Neuronal stem cell (in vitro differentiated cells): Measurements from ENCODE around the gene FAM234B.

ENCODE experiments used
- DNase-seq: peaks from one replicate; pipeline ENCODE4 v3.0.0-alpha.2; 2013; ENCODE audit warnings: low spot score
- H2AFZ ChIP-seq: one replicate; pipeline ENCODE4 v1.6.1; 2013; ENCODE audit warnings: mild to moderate bottlenecking, low read length, inconsistent platforms
- H2AK5ac ChIP-seq: 2 replicates; pipeline ENCODE4 v1.6.1; 2013; ENCODE audit warnings: low read depth, mild to moderate bottlenecking, inconsistent platforms, low read length, moderate library complexity, mixed read lengths
- H2BK120ac ChIP-seq: 2 replicates; pipeline ENCODE4 v1.6.1; 2013; ENCODE audit warnings: low read depth, mild to moderate bottlenecking, inconsistent platforms, low read length, moderate library complexity, mixed read lengths
- H2BK12ac ChIP-seq: one replicate; pipeline ENCODE4 v1.6.1; 2013; ENCODE audit warnings: low read length, inconsistent platforms
- H2BK15ac ChIP-seq: 2 replicates; pipeline ENCODE4 v1.6.1; 2013; ENCODE audit warnings: mild to moderate bottlenecking, low read length, inconsistent platforms, mixed read lengths
- H2BK5ac ChIP-seq: one replicate; pipeline ENCODE4 v1.6.1; 2013; ENCODE audit warnings: inconsistent platforms, mild to moderate bottlenecking, low read length, moderate library complexity
- H3K14ac ChIP-seq: one replicate; pipeline ENCODE4 v1.6.1; 2013; ENCODE audit warnings: low read length, inconsistent platforms
- H3K18ac ChIP-seq: 2 replicates; pipeline ENCODE4 v1.6.1; 2013; ENCODE audit warnings: low read length, inconsistent platforms
- H3K23ac ChIP-seq: 2 replicates; pipeline ENCODE4 v1.6.1; 2013; ENCODE audit warnings: low read depth, mild to moderate bottlenecking, mixed read lengths, low read length, inconsistent platforms; ENCODE audit not compliant: poor library complexity
- H3K27ac ChIP-seq: replicated peaks from 3 replicates; pipeline ENCODE4 v1.5.1; 2013; ENCODE audit warnings: low read length, inconsistent platforms
- H3K27me3 ChIP-seq, 3 experiments: 2 replicates each; pipeline ENCODE4 v1.6.1; 2013; ENCODE audit warnings: low read length in 3 of 3, mild to moderate bottlenecking in 2 of 3, inconsistent platforms in 1 of 3, low read depth in 1 of 3, mixed read lengths in 1 of 3, moderate library complexity in 1 of 3; ENCODE audit not compliant: control insufficient read depth in 3 of 3, insufficient read depth in 3 of 3
- H3K36me3 ChIP-seq, 2 donors: replicated peaks in 1 of 2; 2 replicates each; pipeline ENCODE4 v1.6.1; 2013; ENCODE audit warnings: low read length in 2 of 2; ENCODE audit not compliant: control insufficient read depth in 2 of 2, insufficient read depth in 2 of 2
- H3K4ac ChIP-seq: 2 replicates; pipeline ENCODE4 v1.6.1; 2013; ENCODE audit warnings: inconsistent platforms, mild to moderate bottlenecking, low read length, moderate library complexity
- H3K4me1 ChIP-seq, 2 donors: 1 replicate in 1 of 2; 2 replicates in 1 of 2; pipeline ENCODE4 v1.6.1; 2013; ENCODE audit warnings: low read length in 2 of 2, low read depth in 1 of 2; ENCODE audit not compliant: control insufficient read depth in 2 of 2, insufficient read depth in 1 of 2
- H3K4me2 ChIP-seq: one replicate; pipeline ENCODE4 v1.6.1; 2013; ENCODE audit warnings: mild to moderate bottlenecking, low read length, inconsistent platforms; ENCODE audit not compliant: insufficient read depth, poor library complexity, severe bottlenecking
- H3K4me3 ChIP-seq, 2 donors: 2 replicates each; pipeline ENCODE4 v1.5.1; 2013; ENCODE audit warnings: low read length in 2 of 2, mild to moderate bottlenecking in 2 of 2, inconsistent platforms in 1 of 2, moderate library complexity in 1 of 2
- H3K79me1 ChIP-seq: one replicate; pipeline ENCODE4 v1.6.1; 2013; ENCODE audit warnings: low read depth, mild to moderate bottlenecking, inconsistent platforms, low read length, moderate library complexity
- H3K9ac ChIP-seq: one replicate; pipeline ENCODE4 v1.6.1; 2013; ENCODE audit warnings: mild to moderate bottlenecking, low read depth, low read length, inconsistent platforms; ENCODE audit not compliant: poor library complexity
- H3K9me3 ChIP-seq, 2 donors: replicated peaks in 1 of 2; 2 replicates each; pipeline versions ENCODE3 to v1.6.1; 2013; ENCODE audit warnings: low read length in 2 of 2, mild to moderate bottlenecking in 2 of 2, inconsistent platforms in 1 of 2, low read depth in 1 of 2, mixed read lengths in 1 of 2, moderate library complexity in 1 of 2; ENCODE audit not compliant: control insufficient read depth in 2 of 2, insufficient read depth in 1 of 2
- H4K8ac ChIP-seq: one replicate; pipeline ENCODE4 v1.6.1; 2013; ENCODE audit warnings: low read depth, mild to moderate bottlenecking, inconsistent platforms, low read length, moderate library complexity
- H4K91ac ChIP-seq: one replicate; pipeline ENCODE4 v1.6.1; 2013; ENCODE audit warnings: low read length, low read depth, mild to moderate bottlenecking, inconsistent platforms; ENCODE audit not compliant: poor library complexity
- WGBS, 2 donors: extraction: QIAGEN DNeasy Blood & Tissue Kit; methylation state at CpG; one replicate each; pipeline ENCODE4 v1.1.7; 2013; ENCODE audit warnings: missing lambda C conversion rate in 2 of 2, mixed read lengths in 1 of 2; ENCODE audit not compliant: insufficient read length in 2 of 2, insufficient replicate concordance in 1 of 2; ENCODE audit errors: extremely low coverage in 2 of 2; 5-methylcytosine and 5-hydroxymethylcytosine counted together

The FAM234B gene

GRCh38 chr12:13008741-13009380 lies 35.3 kb upstream of the FAM234B start:
- Histone ChIP-seq H4K8ac (no peak overlapping the region), H2AK5ac (no peak overlapping the region), H2BK12ac (no peak overlapping the region), H4K91ac (no peak overlapping the region), H3K4ac (no peak overlapping the region), H3K9ac (no peak overlapping the region), H3K79me1 (no peaks in the 10 kb centered on the region), H3K4me3 (no peak overlapping the region), H3K36me3 (no peaks in the 10 kb centered on the region), H3K4me1 (peaks cover 0 to 4% of the 10 kb centered on the region in 2 donors), H3K23ac (no peak overlapping the region), H3K9me3 (no peaks in the 10 kb centered on the region), H3K27ac (no peak overlapping the region), H2BK5ac (no peak overlapping the region), H2AFZ (no peak overlapping the region), H3K4me2 (no peak overlapping the region), H3K18ac (no peak overlapping the region), H3K14ac (no peak overlapping the region), H2BK15ac (no peak overlapping the region), H2BK120ac (no peak overlapping the region), H3K27me3 (no peaks in the 10 kb centered on the region)
- no peak for DNase-seq
- WGBS, 2 donors, result no CpG with 5 or more reads among the region's 5 CpGs

GRCh38 chr12:13011098-13011497 lies 33.1 kb upstream of the FAM234B start:
- Histone ChIP-seq H3K4ac (no peak overlapping the region), H2AFZ (no peak overlapping the region), H4K8ac (no peak overlapping the region), H3K27me3 (no peaks in the 10 kb centered on the region), H3K9me3 (no peaks in the 10 kb centered on the region), H3K4me3 (no peak overlapping the region), H2BK12ac (no peak overlapping the region), H3K36me3 (no peaks in the 10 kb centered on the region), H2BK120ac (no peak overlapping the region), H2BK5ac (no peak overlapping the region), H3K18ac (no peak overlapping the region), H3K27ac (no peak overlapping the region), H3K4me2 (no peak overlapping the region), H3K79me1 (no peaks in the 10 kb centered on the region), H3K14ac (no peak overlapping the region), H2BK15ac (no peak overlapping the region), H3K9ac (no peak overlapping the region), H3K23ac (no peak overlapping the region), H3K4me1 (no peaks in the 10 kb centered on the region), H4K91ac (no peak overlapping the region), H2AK5ac (no peak overlapping the region)
- no CpG with 5 or more reads among the region's 6 CpGs for WGBS, 2 donors
- DNase-seq, result no peak

GRCh38 chr12:13022851-13023271 lies 21.3 kb upstream of the FAM234B start:
- Histone ChIP-seq H2AK5ac (no peak overlapping the region), H3K4me1 (peaks cover 0 to 2% of the 10 kb centered on the region in 2 donors), H2BK12ac (no peak overlapping the region), H3K9ac (no peak overlapping the region), H2BK15ac (no peak overlapping the region), H3K18ac (no peak overlapping the region), H3K79me1 (peaks cover 3% of the 10 kb centered on the region), H2BK120ac (no peak overlapping the region), H3K27me3 (no peaks in the 10 kb centered on the region), H3K4me3 (no peak overlapping the region), H4K8ac (no peak overlapping the region), H3K9me3 (no peaks in the 10 kb centered on the region), H3K23ac (no peak overlapping the region), H3K14ac (no peak overlapping the region), H3K27ac (no peak overlapping the region), H2AFZ (no peak overlapping the region), H4K91ac (no peak overlapping the region), H3K36me3 (no peaks in the 10 kb centered on the region), H3K4ac (no peak overlapping the region), H3K4me2 (no peak overlapping the region), H2BK5ac (no peak overlapping the region)
- no peak for DNase-seq
- whole genome bisulfite sequencing, 2 donors, result no CpG with 5 or more reads among the region's 6 CpGs

GRCh38 chr12:13023811-13024530 lies 20.2 kb upstream of the FAM234B start:
- H2BK12ac ChIP-seq, result no peak overlapping the region
- no peak overlapping the region for H3K23ac ChIP-seq
- no peak overlapping the region for H2AK5ac ChIP-seq
- H3K27ac ChIP-seq, result no peak overlapping the region
- H3K9me3 ChIP-seq, result no peaks in the 10 kb centered on the region
- H3K4me1 ChIP-seq, result peaks cover 0 to 2% of the 10 kb centered on the region in 2 donors
- no peak overlapping the region for H3K4me2 ChIP-seq
- H2AFZ ChIP-seq, result no peak overlapping the region
- H2BK15ac ChIP-seq, result no peak overlapping the region
- WGBS, 2 donors, result no CpG with 5 or more reads among the region's 6 CpGs
- no peak overlapping the region for H2BK5ac ChIP-seq
- no peak overlapping the region for H2BK120ac ChIP-seq
- H3K4ac ChIP-seq, result no peak overlapping the region
- H3K14ac ChIP-seq, result no peak overlapping the region
- H3K9ac ChIP-seq, result no peak overlapping the region
- no peak overlapping the region for H3K4me3 ChIP-seq
- H3K18ac ChIP-seq, result no peak overlapping the region
- H4K8ac ChIP-seq, result no peak overlapping the region
- peaks cover 3% of the 10 kb centered on the region for H3K79me1 ChIP-seq
- no peak overlapping the region for H4K91ac ChIP-seq
- no peaks in the 10 kb centered on the region for H3K36me3 ChIP-seq
- H3K27me3 ChIP-seq, result no peaks in the 10 kb centered on the region
- no peak for DNase-seq
